ENCODE results near the gene FAM209B.

DNA sequence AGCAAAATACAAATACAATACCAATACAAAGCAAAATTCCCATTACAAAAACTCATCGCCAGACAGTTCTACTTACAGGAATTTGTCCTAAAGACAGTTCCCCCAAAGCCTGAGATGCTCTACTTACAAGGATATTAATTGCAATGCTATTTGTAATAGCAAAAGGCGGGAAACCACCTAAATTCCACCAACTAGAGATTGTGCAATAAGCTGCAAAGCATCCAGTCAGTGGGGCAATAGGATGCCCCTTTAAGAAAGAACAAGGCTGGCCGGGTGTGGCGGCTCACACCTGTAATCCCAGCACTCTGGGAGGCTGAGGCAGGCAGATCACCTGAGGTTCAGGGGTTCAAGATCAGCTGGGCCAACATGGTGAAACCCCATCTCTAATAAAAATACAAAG, 39.1 kb downstream of the FAM209B start:
- TF ChIP-seq, protein P1, sequence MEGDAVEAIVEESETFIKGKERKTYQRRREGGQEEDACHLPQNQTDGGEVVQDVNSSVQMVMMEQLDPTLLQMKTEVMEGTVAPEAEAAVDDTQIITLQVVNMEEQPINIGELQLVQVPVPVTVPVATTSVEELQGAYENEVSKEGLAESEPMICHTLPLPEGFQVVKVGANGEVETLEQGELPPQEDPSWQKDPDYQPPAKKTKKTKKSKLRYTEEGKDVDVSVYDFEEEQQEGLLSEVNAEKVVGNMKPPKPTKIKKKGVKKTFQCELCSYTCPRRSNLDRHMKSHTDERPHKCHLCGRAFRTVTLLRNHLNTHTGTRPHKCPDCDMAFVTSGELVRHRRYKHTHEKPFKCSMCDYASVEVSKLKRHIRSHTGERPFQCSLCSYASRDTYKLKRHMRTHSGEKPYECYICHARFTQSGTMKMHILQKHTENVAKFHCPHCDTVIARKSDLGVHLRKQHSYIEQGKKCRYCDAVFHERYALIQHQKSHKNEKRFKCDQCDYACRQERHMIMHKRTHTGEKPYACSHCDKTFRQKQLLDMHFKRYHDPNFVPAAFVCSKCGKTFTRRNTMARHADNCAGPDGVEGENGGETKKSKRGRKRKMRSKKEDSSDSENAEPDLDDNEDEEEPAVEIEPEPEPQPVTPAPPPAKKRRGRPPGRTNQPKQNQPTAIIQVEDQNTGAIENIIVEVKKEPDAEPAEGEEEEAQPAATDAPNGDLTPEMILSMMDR (IDR thresholded peaks at IDR 0.05 in 4 of 5, conservative IDR thresholded peaks at IDR 0.05 in 1 of 5), result no peak
- TF ChIP-seq POLR2A (IDR thresholded peaks at IDR 0.05), result no peak

All from gastrocnemius medialis (tissue), 4 donors.